Gastroesophageal sphincter (tissue), 3 donors: ENCODE results near the gene PITPNM2.

ENCODE experiments used
- POLR2A ChIP-seq, 2 donors: fragments of 450-650 bp; IDR thresholded peaks; one replicate each; pipeline ENCODE4 v1.6.1; 2017; ENCODE audit warnings: antibody characterized with exemption in 2 of 2, mild to moderate bottlenecking in 2 of 2, moderate library complexity in 1 of 2
- POLR2AphosphoS5 ChIP-seq: sonication (generic); formaldehyde crosslinking; IDR thresholded peaks from one replicate; pipeline ENCODE4 v1.6.1; 2017; ENCODE audit warnings: antibody characterized with exemption
- TF ChIP-seq, protein P1 (sequence below), 4 experiments: fragments of 200-600 bp in 2 of 4; fragments of 450-650 bp in 2 of 4; sonication (generic) in 1 of 4; IDR thresholded peaks; one replicate each; pipeline ENCODE4 v1.5.1; 2017 to 2019; ENCODE audit warnings: antibody characterized with exemption in 4 of 4, mild to moderate bottlenecking in 2 of 4, moderate library complexity in 2 of 4

DNA sequence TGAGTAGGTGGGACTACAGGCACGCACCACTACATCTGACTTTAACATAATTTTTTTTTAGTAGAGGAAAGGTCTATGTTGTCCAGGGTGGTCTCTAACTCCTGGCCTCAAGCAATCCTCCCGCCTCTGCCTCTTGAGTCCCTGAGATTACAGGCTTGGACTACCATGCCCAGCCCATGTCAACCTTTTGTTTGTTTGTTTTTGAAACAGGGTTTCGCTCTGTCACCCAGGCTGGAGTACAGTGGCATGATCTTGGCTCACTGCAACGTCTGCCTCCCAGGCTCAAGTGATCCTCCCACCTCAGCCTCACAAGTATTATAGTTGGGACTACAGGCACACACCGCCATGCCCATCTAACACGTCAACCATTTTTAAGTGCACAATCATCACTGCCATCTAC, 29.2 kb downstream of the PITPNM2 start:
- TF ChIP-seq, protein P1, sequence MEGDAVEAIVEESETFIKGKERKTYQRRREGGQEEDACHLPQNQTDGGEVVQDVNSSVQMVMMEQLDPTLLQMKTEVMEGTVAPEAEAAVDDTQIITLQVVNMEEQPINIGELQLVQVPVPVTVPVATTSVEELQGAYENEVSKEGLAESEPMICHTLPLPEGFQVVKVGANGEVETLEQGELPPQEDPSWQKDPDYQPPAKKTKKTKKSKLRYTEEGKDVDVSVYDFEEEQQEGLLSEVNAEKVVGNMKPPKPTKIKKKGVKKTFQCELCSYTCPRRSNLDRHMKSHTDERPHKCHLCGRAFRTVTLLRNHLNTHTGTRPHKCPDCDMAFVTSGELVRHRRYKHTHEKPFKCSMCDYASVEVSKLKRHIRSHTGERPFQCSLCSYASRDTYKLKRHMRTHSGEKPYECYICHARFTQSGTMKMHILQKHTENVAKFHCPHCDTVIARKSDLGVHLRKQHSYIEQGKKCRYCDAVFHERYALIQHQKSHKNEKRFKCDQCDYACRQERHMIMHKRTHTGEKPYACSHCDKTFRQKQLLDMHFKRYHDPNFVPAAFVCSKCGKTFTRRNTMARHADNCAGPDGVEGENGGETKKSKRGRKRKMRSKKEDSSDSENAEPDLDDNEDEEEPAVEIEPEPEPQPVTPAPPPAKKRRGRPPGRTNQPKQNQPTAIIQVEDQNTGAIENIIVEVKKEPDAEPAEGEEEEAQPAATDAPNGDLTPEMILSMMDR (IDR thresholded peaks at IDR 0.05): no peak
- TF ChIP-seq POLR2A (IDR thresholded peaks at IDR 0.05) (no peak), POLR2AphosphoS5 (no peak)
